GM18507 (cell line): ENCODE data around the gene KLHL35.

Experiments used
- DNase-seq: peaks from one replicate; pipeline ENCODE4 v3.0.0; 2011; ENCODE audit warnings: low read depth; ENCODE audit not compliant: insufficient read length; ENCODE audit errors: extremely low spot score
- FAIRE-seq: peaks from 2 replicates; lab custom pipeline; 2011; peaks lifted over from hg19 to GRCh38; lab: Jason Lieb, UNC

The KLHL35 gene

GRCh38 chr11:75432911-75433321 is at the start of gene KLHL35:
KLHL35 (minus strand) TSS chr11:75433203; CDS start chr11:75430629, 2,574 bp downstream.
- DNase-seq (no peak), FAIRE-seq (no peak)

- no peak for FAIRE-seq
- DNase-seq, result no peak
Measured at GRCh38 chr11:75481922-75482606, 49.1 kb upstream of the KLHL35 start.

GRCh38 chr11:75481223-75481921 is 48.4 kb upstream of the KLHL35 start:
- DNase-seq (no peak), FAIRE-seq (no peak)

- FAIRE-seq (no peak), DNase-seq (no peak)
Measured at GRCh38 chr11:75480185-75481175, 47.5 kb upstream of the KLHL35 start.

- FAIRE-seq (no peak), DNase-seq (no peak)
Measured at GRCh38 chr11:75479597-75480145, 46.7 kb upstream of the KLHL35 start.

GRCh38 chr11:75478783-75479596 is 46.0 kb upstream of the KLHL35 start:
- FAIRE-seq (no peak), DNase-seq (no peak)

- FAIRE-seq (no peak), DNase-seq (no peak)
Measured at GRCh38 chr11:75477614-75477935, 44.6 kb upstream of the KLHL35 start.

- DNase-seq, result no peak
- FAIRE-seq, result no peak
Measured at GRCh38 chr11:75476739-75477613, 44.0 kb upstream of the KLHL35 start.

- DNase-seq, result no peak
- FAIRE-seq, result no peak
Measured at GRCh38 chr11:75475767-75476650, 43.0 kb upstream of the KLHL35 start.

GRCh38 chr11:75474878-75475766 is 42.1 kb upstream of the KLHL35 start:
- DNase-seq (no peak), FAIRE-seq (no peak)

- FAIRE-seq (no peak), DNase-seq (no peak)
Measured at GRCh38 chr11:75474240-75474639, 41.2 kb upstream of the KLHL35 start.

GRCh38 chr11:75473684-75474083 is 40.7 kb upstream of the KLHL35 start:
- no peak for DNase-seq
- no peak for FAIRE-seq

GRCh38 chr11:75472081-75472732 is 39.2 kb upstream of the KLHL35 start:
- no peak for DNase-seq
- FAIRE-seq, result no peak

GRCh38 chr11:75471176-75471973 is 38.4 kb upstream of the KLHL35 start:
- DNase-seq (no peak), FAIRE-seq (no peak)

GRCh38 chr11:75470476-75471080 is 37.6 kb upstream of the KLHL35 start:
- no peak for FAIRE-seq
- DNase-seq, result no peak
